ENCODE results near the gene DSC2. TPM values are rescaled to one million over a fixed set of nuclear protein-coding genes. Genes with fewer than 3 reads are reported as not detected.
"Not testable (repeated sequence)": the region's sequence is repeated elsewhere in the genome, so short reads cannot be mapped to it uniquely, and the experiment has no call there.

DSC2 gene
- polyA plus RNA-seq, 1 donor = 65.2 TPM

GRCh38 chr18:31034541-31034940 is 67.7 kb downstream of the DSC2 start:
- H3K4me3 ChIP-seq (ENCODE audit: low read length) = no peak overlapping the region

GRCh38 chr18:31030574-31031278 is 71.5 kb downstream of the DSC2 start:
- Histone ChIP-seq H3K4me3 (ENCODE audit: low read length) (no peak overlapping the region), H3K4me1 (ENCODE audit: control insufficient read depth, insufficient read depth, low read length) (no peaks in the 10 kb centered on the region), H3K36me3 (ENCODE audit: control insufficient read depth, insufficient read depth, low read length) (no peaks in the 10 kb centered on the region), H3K27me3 (ENCODE audit: control insufficient read depth, insufficient read depth, low read length) (no peaks in the 10 kb centered on the region), H3K27ac (ENCODE audit: low read length) (no peak overlapping the region), H3K9me3 (ENCODE audit: control insufficient read depth, low read depth, low read length) (peaks cover 2% of the 10 kb centered on the region)
- DNase-seq = no peak
- WGBS (ENCODE audit: insufficient coverage, low lambda C conversion rate) = 83% methylated on average over 1 of the region's 4 CpGs

More at GRCh38 chr18:31034541-31034940, 67.7 kb downstream of the DSC2 start:
- H3K27ac ChIP-seq (ENCODE audit: low read length) = no peak overlapping the region
- H3K36me3 ChIP-seq (ENCODE audit: control insufficient read depth, insufficient read depth, low read length) = no peaks in the 10 kb centered on the region
- H3K27me3 ChIP-seq (ENCODE audit: control insufficient read depth, insufficient read depth, low read length) = peaks cover 7% of the 10 kb centered on the region
- H3K9me3 ChIP-seq (ENCODE audit: control insufficient read depth, low read depth, low read length) = peaks cover 2% of the 10 kb centered on the region
- no peak for DNase-seq
- WGBS (ENCODE audit: insufficient coverage, low lambda C conversion rate) = 80% methylated on average over 2 of the region's 4 CpGs
- no peaks in the 10 kb centered on the region for H3K4me1 ChIP-seq (ENCODE audit: control insufficient read depth, insufficient read depth, low read length)

GRCh38 chr18:31015715-31016434 is 86.3 kb downstream of the DSC2 start:
- Histone ChIP-seq H3K9me3 (ENCODE audit: control insufficient read depth, low read depth, low read length) (no peaks in the 10 kb centered on the region), H3K4me3 (ENCODE audit: low read length) (no peak overlapping the region), H3K36me3 (ENCODE audit: control insufficient read depth, insufficient read depth, low read length) (no peaks in the 10 kb centered on the region), H3K4me1 (ENCODE audit: control insufficient read depth, insufficient read depth, low read length) (no peaks in the 10 kb centered on the region), H3K27ac (ENCODE audit: low read length) (no peak overlapping the region), H3K27me3 (ENCODE audit: control insufficient read depth, insufficient read depth, low read length) (no peaks in the 10 kb centered on the region)
- no CpG with 5 or more reads among the region's 3 CpGs for WGBS (ENCODE audit: insufficient coverage, low lambda C conversion rate)
- no peak for DNase-seq

GRCh38 chr18:31011455-31011854 is 90.8 kb downstream of the DSC2 start:
- not testable (repeated sequence) for H3K9me3 ChIP-seq (ENCODE audit: control insufficient read depth, low read depth, low read length); H3K27me3 ChIP-seq (ENCODE audit: control insufficient read depth, insufficient read depth, low read length); H3K4me3 ChIP-seq (ENCODE audit: low read length); H3K4me1 ChIP-seq (ENCODE audit: control insufficient read depth, insufficient read depth, low read length); H3K36me3 ChIP-seq (ENCODE audit: control insufficient read depth, insufficient read depth, low read length); H3K27ac ChIP-seq (ENCODE audit: low read length)
- peak in 1 of 2 donors; percentile 14 for DNase-seq
- no CpG with 5 or more reads among the region's 7 CpGs for WGBS (ENCODE audit: insufficient coverage, low lambda C conversion rate)

GRCh38 chr18:31010601-31011000 is 91.6 kb downstream of the DSC2 start:
- DNase-seq = no peak
- no peaks in the 10 kb centered on the region for H3K27me3 ChIP-seq (ENCODE audit: control insufficient read depth, insufficient read depth, low read length)
- 100% methylated on average over 1 of the region's 4 CpGs for WGBS (ENCODE audit: insufficient coverage, low lambda C conversion rate)
- no peaks in the 10 kb centered on the region for H3K4me1 ChIP-seq (ENCODE audit: control insufficient read depth, insufficient read depth, low read length)
- no peak overlapping the region for H3K27ac ChIP-seq (ENCODE audit: low read length)
- no peak overlapping the region for H3K4me3 ChIP-seq (ENCODE audit: low read length)
- H3K9me3 ChIP-seq (ENCODE audit: control insufficient read depth, low read depth, low read length) = no peaks in the 10 kb centered on the region
- no peaks in the 10 kb centered on the region for H3K36me3 ChIP-seq (ENCODE audit: control insufficient read depth, insufficient read depth, low read length)

Other genes starting within 250 kb of the DSC2 start
- gene DSC3, start 59.7 kb downstream of the DSC2 start, polyA plus RNA-seq = 3.4 TPM
- 0.04 TPM for gene DSC1, start 60.4 kb upstream of the DSC2 start, polyA plus RNA-seq
- gene DSG1, start 215.7 kb upstream of the DSC2 start, polyA plus RNA-seq = 0.19 TPM

Measured in large intestine (tissue), 3 donors.